ENCODE results near the gene GSK3A. TPM values are rescaled to one million over a fixed set of nuclear protein-coding genes. Genes with fewer than 3 reads are reported as not detected.
A peak's percentile ranks its signal among the peaks of the same experiment; 100 is the strongest.

GSK3A gene
- total RNA-seq, 1 donor from 2014 or later: 40.0 TPM

- no peak for DNase-seq
- no peak for ATAC-seq
- intact Hi-C loops (cut with micrococcal nuclease): no loop called here
Measured at GRCh38 chr19:42193706-42194105, 48.7 kb downstream of the GSK3A start.

GRCh38 chr19:42193294-42193693 is 49.1 kb downstream of the GSK3A start:
- intact Hi-C loops (cut with micrococcal nuclease): no loop called here
- DNase-seq: no peak
- ATAC-seq: no peak

DNA sequence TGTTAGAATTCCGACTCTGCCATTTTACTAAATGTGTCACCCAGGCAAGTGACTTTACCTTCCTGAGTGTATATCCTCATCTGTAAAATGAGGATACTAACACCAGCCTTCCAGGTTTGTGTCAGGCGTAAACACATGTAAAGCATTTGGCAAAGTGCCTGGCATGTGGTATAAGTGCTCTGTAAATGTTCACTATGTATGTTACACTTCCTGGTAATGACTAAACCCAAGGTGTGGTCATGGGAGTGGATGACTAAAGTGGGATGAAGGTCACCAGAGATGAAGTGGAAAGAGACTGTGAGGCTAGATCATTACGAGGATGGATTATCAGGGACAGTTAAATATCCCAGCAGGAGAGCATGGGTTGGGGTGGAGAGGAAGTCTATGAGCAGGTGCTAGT is 50.5 kb downstream of the GSK3A start:
- ATAC-seq (no peak), DNase-seq (no peak)
- intact Hi-C loops (cut with micrococcal nuclease): no loop called here

DNA sequence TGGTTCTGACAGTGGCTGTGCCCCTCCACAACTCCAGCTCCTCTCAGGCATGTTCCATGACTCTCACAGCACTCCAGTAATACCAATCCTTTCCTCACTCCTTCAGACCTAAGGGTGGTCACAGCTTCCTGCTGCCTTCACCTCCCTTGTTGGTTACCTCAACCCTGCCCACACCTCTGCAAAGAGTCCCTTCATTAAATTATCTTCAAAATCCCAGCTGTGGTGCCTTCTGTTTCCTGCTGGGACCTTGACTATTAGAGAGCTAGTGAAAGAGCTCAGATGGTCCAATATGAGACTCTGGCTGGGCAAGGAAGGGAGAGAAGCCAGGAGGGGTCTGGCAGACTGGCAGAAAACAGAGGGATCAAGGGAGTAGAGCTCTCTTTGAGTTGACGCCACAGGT is 51.1 kb downstream of the GSK3A start:
- ATAC-seq: no peak
- DNase-seq: no peak
- intact Hi-C loops (cut with micrococcal nuclease): no loop called here

DNA sequence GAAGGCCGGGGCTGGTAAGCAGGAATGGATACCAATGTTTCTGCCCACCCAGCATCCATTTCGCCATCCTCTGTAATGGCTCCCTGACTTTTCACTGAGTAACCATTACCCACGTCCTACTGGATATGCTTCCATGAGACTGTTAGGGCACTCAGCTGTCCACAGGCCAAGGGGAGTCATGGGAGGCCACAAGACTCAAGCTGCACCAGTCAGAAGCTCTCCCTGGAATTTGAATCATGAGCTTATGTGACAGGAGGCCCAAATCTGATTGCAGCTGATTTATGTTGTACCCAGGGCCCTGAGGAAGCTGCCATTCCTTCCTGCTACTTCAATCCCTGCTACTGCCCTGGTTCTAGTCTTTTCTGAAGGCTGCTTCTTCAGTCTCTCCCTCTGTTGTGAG is 53.3 kb downstream of the GSK3A start:
- intact Hi-C loops (cut with micrococcal nuclease): loop anchor here (10.0 kb wide), 1 partner anchor 54 kb away; the partner anchor contains the start of gene POU2F2
- ATAC-seq (no peak), DNase-seq (no peak)

DNA sequence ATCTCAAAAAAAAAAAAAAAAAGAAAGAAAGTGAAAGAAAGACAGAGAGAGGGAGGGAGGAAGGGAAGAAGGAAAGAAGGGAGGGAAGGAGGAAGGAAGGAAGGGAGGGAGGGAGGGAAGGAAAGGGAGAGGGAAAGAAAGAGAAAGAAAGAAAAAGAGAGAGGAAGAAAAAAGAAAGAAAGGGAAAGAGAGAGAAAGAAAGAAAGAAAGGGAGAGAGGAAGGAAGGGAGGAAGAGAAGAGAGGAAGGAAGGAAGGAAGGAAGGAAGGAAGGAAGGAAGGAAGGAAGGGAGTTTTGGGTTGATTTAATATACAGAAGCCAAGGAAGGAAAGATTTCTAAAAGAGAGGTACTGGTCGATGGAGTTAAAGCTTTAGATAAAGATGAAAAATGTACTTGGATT is 53.7 kb downstream of the GSK3A start:
- no peak for DNase-seq
- ATAC-seq: no peak
- intact Hi-C loops (cut with micrococcal nuclease): loop anchor here (10.0 kb wide), 1 partner anchor 54 kb away; the partner anchor contains the start of gene POU2F2

GRCh38 chr19:42185277-42185676 is 57.1 kb downstream of the GSK3A start:
- ATAC-seq (peak; percentile 68), DNase-seq (no peak)
- intact Hi-C loops (cut with micrococcal nuclease): loop anchor here (10.0 kb wide), 1 partner anchor 50 kb away; the partner anchor contains the start of gene POU2F2

GRCh38 chr19:42184401-42184861 is 58.0 kb downstream of the GSK3A start:
- ATAC-seq: peak; percentile 84
- DNase-seq: peak; percentile 81
- intact Hi-C loops (cut with micrococcal nuclease): loop anchor here (10.0 kb wide), 1 partner anchor 50 kb away; the partner anchor contains the start of gene POU2F2

Other genes with a start within 250 kb of the GSK3A start
- 416 TPM for gene ATP1A3, start 248.4 kb downstream of the GSK3A start, total RNA-seq
- 5.4 TPM for gene GRIK5, start 172.4 kb downstream of the GSK3A start, total RNA-seq
- gene ZNF574, start 166.4 kb downstream of the GSK3A start, total RNA-seq: 10.2 TPM
- gene POU2F2, start 110.2 kb downstream of the GSK3A start, total RNA-seq: 1.8 TPM
- 17.2 TPM for gene DEDD2, start 24.9 kb downstream of the GSK3A start, total RNA-seq
- 6.7 TPM for gene ZNF526, start 22.3 kb downstream of the GSK3A start, total RNA-seq
- gene ERF, start 12.5 kb upstream of the GSK3A start, total RNA-seq: 46.0 TPM
- 37.1 TPM for gene CIC, start 26.6 kb upstream of the GSK3A start, total RNA-seq
- gene PRR19, start 59.5 kb upstream of the GSK3A start, total RNA-seq: not detected
- 2.6 TPM for gene PAFAH1B3, start 60.0 kb upstream of the GSK3A start, total RNA-seq
- gene TMEM145, start 70.7 kb upstream of the GSK3A start, total RNA-seq: 0.64 TPM
- gene MEGF8, start 83.0 kb upstream of the GSK3A start, total RNA-seq: 37.4 TPM
- 0.55 TPM for gene CNFN, start 147.7 kb upstream of the GSK3A start, total RNA-seq
- gene LIPE, start 184.8 kb upstream of the GSK3A start, total RNA-seq: 41.0 TPM
- gene CXCL17, start 200.3 kb upstream of the GSK3A start, total RNA-seq: not detected

Data from left ventricle myocardium superior (tissue), 1 donor.